ENCODE data around the gene KRT13. TPM values are rescaled to one million over a fixed set of nuclear protein-coding genes. Genes with fewer than 3 reads are reported as not detected.

The KRT13 gene
- total and polyA plus RNA-seq, 11 donors, result 0.31 to 4.1 TPM; not detected in 9

DNA sequence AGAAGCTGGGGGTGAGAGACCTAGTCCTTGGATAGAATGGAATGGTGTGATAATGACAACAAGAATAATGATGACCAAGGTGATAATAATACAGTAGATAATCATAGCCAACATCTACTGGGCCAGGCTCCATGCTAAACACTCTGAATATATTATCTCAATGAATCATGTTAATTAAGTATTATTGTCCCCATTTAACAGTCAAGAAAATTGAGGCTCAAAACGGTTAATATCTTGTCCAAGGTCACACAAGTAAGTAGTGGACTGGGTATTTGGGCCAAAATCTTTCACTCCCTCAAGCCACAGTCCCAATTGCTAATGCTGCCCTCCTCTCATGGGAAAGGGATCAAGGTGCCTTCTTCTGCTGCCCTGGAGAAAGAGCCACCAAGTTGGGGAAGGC, 26.6 kb upstream of the KRT13 start:
- intact Hi-C loops (cut with DNase I), result no loop called here
- H3K36me3 ChIP-seq, result no peaks in the 10 kb centered on the region
- no peak for TF ChIP-seq POLR2A (IDR thresholded peaks at IDR 0.05)
- TF ChIP-seq, protein P1, sequence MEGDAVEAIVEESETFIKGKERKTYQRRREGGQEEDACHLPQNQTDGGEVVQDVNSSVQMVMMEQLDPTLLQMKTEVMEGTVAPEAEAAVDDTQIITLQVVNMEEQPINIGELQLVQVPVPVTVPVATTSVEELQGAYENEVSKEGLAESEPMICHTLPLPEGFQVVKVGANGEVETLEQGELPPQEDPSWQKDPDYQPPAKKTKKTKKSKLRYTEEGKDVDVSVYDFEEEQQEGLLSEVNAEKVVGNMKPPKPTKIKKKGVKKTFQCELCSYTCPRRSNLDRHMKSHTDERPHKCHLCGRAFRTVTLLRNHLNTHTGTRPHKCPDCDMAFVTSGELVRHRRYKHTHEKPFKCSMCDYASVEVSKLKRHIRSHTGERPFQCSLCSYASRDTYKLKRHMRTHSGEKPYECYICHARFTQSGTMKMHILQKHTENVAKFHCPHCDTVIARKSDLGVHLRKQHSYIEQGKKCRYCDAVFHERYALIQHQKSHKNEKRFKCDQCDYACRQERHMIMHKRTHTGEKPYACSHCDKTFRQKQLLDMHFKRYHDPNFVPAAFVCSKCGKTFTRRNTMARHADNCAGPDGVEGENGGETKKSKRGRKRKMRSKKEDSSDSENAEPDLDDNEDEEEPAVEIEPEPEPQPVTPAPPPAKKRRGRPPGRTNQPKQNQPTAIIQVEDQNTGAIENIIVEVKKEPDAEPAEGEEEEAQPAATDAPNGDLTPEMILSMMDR (IDR thresholded peaks at IDR 0.05), result no peak

DNA sequence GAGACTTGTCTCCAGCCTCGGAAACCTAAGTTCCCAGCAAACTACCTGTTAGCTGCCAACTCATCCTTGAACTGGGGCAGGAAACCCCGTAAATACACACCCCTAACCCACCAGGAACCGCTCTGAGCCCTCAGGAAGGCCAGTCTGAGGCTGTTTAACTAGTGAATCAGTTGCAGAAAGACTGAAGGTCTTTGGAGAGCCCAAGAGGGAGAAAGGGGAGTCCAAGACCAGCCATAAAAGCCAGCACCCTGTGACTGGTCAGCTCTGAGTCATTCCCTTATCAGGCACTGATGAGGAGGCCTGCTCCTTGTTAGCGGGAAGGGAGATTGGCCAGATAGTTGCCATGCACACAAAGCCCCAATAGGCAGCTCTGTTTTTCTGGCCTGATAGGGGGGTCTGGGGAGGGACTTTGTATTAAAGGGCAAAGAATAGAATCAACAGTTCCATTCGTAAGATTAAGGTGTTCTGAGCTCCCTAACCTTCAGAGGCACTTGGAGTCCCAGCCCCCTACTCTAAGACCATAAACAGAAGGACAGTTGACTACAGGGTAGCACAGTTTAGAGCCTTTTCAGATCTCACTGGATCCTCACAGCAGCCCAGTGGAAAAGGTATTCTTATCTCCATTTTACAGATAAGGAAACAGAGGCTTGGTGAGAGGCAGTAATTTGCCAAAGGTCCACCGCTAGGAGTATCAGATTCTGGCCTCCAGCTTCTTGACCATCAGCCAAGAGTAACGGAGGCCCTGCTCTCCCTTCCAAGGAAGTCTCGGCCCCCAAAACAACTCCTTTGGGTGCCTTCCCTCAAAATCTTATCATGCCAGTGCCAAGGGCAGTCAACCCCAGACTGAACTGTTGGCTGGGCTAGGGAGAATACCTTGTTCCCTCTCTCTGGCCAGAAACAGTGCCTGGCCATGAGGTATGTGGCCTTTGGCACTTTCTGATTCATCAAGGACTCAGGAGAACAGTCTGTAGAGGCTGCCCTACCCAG, 24.9 kb upstream of the KRT13 start:
- peaks cover 15 to 83% (median 52%) of the 10 kb centered on the region in 9 donors for H3K27me3 ChIP-seq
- intact Hi-C loops (cut with DNase I), result no loop called here
- DNase-seq, result peak in 1 of 5 donors; percentile 16
- H3K36me3 ChIP-seq, result no peaks in the 10 kb centered on the region
- ATAC-seq, result peak in 1 of 4 donors; percentile 47
- 56 to 67% (median 58%) methylated on average over 8 of the region's 8 CpGs for WGBS, 4 donors
- H3K27ac ChIP-seq, result no peak overlapping the region
- TF ChIP-seq, protein P1 (IDR thresholded peaks at IDR 0.05), result no peak
- no peak for TF ChIP-seq POLR2A (IDR thresholded peaks at IDR 0.05)
- no peaks in the 10 kb centered on the region for H3K9me3 ChIP-seq
- H3K4me3 ChIP-seq, result no peak overlapping the region
- H3K4me1 ChIP-seq, result peaks cover 0 to 15% (median 4%) of the 10 kb centered on the region in 12 donors

More for the DNA sequence above, 26.6 kb upstream of the KRT13 start:
- Histone ChIP-seq H3K9me3 (no peaks in the 10 kb centered on the region), H3K4me3 (no peak overlapping the region), H3K27me3 (peaks cover 15 to 86% (median 48%) of the 10 kb centered on the region in 9 donors), H3K4me1 (peaks cover 0 to 15% (median 4%) of the 10 kb centered on the region in 12 donors), H3K27ac (no peak overlapping the region)
- WGBS, 4 donors, result 60 to 73% (median 62%) methylated on average over 1 of the region's 1 CpG
- ATAC-seq, result no peak
- DNase-seq, result peak in 1 of 5 donors; percentile 10

DNA sequence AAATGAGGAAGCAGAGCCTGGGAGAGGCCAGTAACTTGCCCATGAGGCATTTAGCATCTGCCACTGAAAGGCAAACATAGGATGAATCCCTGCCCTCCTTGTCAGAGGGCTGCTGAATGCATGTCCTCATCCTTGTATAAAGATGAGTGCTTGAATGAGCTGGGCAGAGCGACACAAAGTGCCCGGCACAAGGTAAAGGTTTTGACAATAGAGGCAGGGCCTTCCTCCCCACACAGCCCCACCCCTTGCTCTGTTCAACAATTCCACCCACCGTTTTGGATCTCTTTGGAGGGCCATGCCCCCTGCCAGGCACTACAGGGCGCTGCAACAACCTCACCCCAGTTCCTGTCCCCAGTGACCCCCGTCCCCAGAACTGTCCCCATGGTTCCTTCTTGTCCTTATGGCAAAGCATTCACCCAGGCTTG, 24.1 kb upstream of the KRT13 start:
- TF ChIP-seq, protein P1 (IDR thresholded peaks at IDR 0.05), result no peak
- TF ChIP-seq POLR2A (IDR thresholded peaks at IDR 0.05), result no peak
- H3K27me3 ChIP-seq, result peaks cover 15 to 74% (median 52%) of the 10 kb centered on the region in 9 donors
- ATAC-seq, result no peak
- no peaks in the 10 kb centered on the region for H3K9me3 ChIP-seq
- DNase-seq, result peak in 1 of 5 donors; percentile 14
- no peak overlapping the region for H3K4me3 ChIP-seq
- WGBS, 4 donors, result 55 to 69% (median 61%) methylated on average over 5 of the region's 5 CpGs
- peaks cover 0 to 15% (median 4%) of the 10 kb centered on the region in 12 donors for H3K4me1 ChIP-seq
- H3K36me3 ChIP-seq, result no peaks in the 10 kb centered on the region
- H3K27ac ChIP-seq, result no peak overlapping the region
- intact Hi-C loops (cut with DNase I), result no loop called here

DNA sequence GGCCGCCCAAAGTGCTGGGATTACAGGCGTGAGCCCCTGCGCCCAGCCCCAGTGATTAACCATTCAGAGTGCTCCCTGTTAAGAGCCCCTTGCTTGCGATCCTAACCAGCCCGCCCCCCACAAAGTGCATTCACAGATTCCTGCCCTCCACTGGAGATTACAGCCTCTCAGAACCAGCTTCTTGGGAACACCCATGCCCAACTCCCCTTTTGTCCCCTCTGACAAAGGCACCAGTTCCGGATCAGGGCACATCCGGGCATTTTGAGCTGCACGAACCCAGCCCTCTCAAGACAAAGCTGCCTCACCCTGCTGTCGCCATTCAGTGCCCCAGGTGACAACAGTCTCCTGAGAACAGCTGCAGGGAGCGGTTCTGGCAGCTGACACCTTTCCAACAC, 23.5 kb upstream of the KRT13 start:
- no peak for ATAC-seq
- peaks cover 15 to 72% (median 52%) of the 10 kb centered on the region in 9 donors for H3K27me3 ChIP-seq
- H3K36me3 ChIP-seq, result no peaks in the 10 kb centered on the region
- TF ChIP-seq, protein P1 (IDR thresholded peaks at IDR 0.05), result no peak
- no peak for TF ChIP-seq POLR2A (IDR thresholded peaks at IDR 0.05)
- peaks cover 0 to 15% (median 4%) of the 10 kb centered on the region in 12 donors for H3K4me1 ChIP-seq
- H3K27ac ChIP-seq, result no peak overlapping the region
- intact Hi-C loops (cut with DNase I), result no loop called here
- peak in 1 of 5 donors; percentile 10 for DNase-seq
- H3K4me3 ChIP-seq, result no peak overlapping the region
- 46 to 61% (median 52%) methylated on average over 10 of the region's 10 CpGs for WGBS, 4 donors
- H3K9me3 ChIP-seq, result no peaks in the 10 kb centered on the region

All from heart left ventricle (tissue), 16 donors.